Fibroblast of lung (primary cell): ENCODE measurements around the gene WIPF1. TPM values are rescaled to one million over a fixed set of nuclear protein-coding genes. Genes with fewer than 3 reads are reported as not detected.

Source experiments
- DNase-seq, 2 donors: peaks; one replicate each; pipeline versions ENCODE4 v3.0.0 to v3.0.0-alpha.2; 2010; ENCODE audit warnings: low read depth in 2 of 2
- H2AFZ ChIP-seq: 2 replicates; pipeline ENCODE4 v1.5.1; 2012; ENCODE audit warnings: low read length, control low read depth, inconsistent platforms
- H3K27ac ChIP-seq: 2 replicates; pipeline ENCODE4 v1.5.1; 2011; ENCODE audit warnings: low read length, control low read depth; ENCODE audit not compliant: insufficient read depth
- H3K27me3 ChIP-seq: 2 replicates; pipeline ENCODE4 v1.5.1; 2011; ENCODE audit warnings: mild to moderate bottlenecking, low read length; ENCODE audit not compliant: control insufficient read depth, insufficient read depth
- H3K36me3 ChIP-seq: 2 replicates; pipeline ENCODE4 v1.5.1; 2011; ENCODE audit warnings: low read length; ENCODE audit not compliant: control insufficient read depth, insufficient read depth
- H3K4me1 ChIP-seq: 2 replicates; pipeline ENCODE4 v1.5.1; 2011; ENCODE audit warnings: low read length; ENCODE audit not compliant: control insufficient read depth, insufficient read depth; ENCODE audit errors: extremely low read depth
- H3K4me2 ChIP-seq: 2 replicates; pipeline ENCODE4 v1.5.1; 2011; ENCODE audit warnings: low read length, control low read depth; ENCODE audit not compliant: insufficient read depth; ENCODE audit errors: extremely low read depth
- H3K4me3 ChIP-seq, 4 experiments: fragments of 200-600 bp in 1 of 4; sonication (generic) in 1 of 4; replicated peaks in 1 of 4; 2 replicates each; pipeline ENCODE4 v1.5.1; 2011 to 2016; ENCODE audit warnings: low read length in 4 of 4, low read depth in 3 of 4, mild to moderate bottlenecking in 3 of 4, control low read depth in 2 of 4, inconsistent platforms in 1 of 4, mixed read lengths in 1 of 4; ENCODE audit not compliant: insufficient read depth in 1 of 4; ENCODE audit errors: control extremely low read depth in 1 of 4
- H3K79me2 ChIP-seq: 2 replicates; pipeline ENCODE4 v1.5.1; 2012; ENCODE audit warnings: mild to moderate bottlenecking, low read length, inconsistent platforms; ENCODE audit not compliant: control insufficient read depth, insufficient read depth
- H3K9ac ChIP-seq: 2 replicates; pipeline ENCODE4 v1.5.1; 2011; ENCODE audit warnings: mild to moderate bottlenecking, low read length, control low read depth; ENCODE audit not compliant: insufficient read depth
- H3K9me3 ChIP-seq: 2 replicates; pipeline ENCODE4 v1.5.1; 2012; ENCODE audit warnings: low read depth, low read length; ENCODE audit not compliant: control insufficient read depth, insufficient read depth
- H4K20me1 ChIP-seq: 2 replicates; pipeline ENCODE4 v1.5.1; 2011; ENCODE audit warnings: low read length; ENCODE audit not compliant: control insufficient read depth, insufficient read depth; ENCODE audit errors: extremely low read depth
- CTCF ChIP-seq, 2 donors: IDR thresholded peaks in 1 of 2; conservative IDR thresholded peaks in 1 of 2; 1 replicate in 1 of 2; 2 replicates in 1 of 2; pipeline ENCODE4 v1.5.1; 2011 to 2012; ENCODE audit warnings: low read length in 2 of 2, control low read depth in 1 of 2, inconsistent platforms in 1 of 2, low read depth in 1 of 2, mild to moderate bottlenecking in 1 of 2
- EZH2 ChIP-seq: IDR thresholded peaks from 2 replicates; pipeline ENCODE4 v1.5.1; 2012; ENCODE audit warnings: low read length, control low read depth, mild to moderate bottlenecking; ENCODE audit errors: missing control alignments
- polyA plus RNA-seq, 2 donors: library from polyadenylated mRNA; depleted of rRNA in 1 of 2; stranded (reverse) in 1 of 2; unstranded in 1 of 2; fragments of >200 nt; gene quantifications; 2 replicates each; pipeline ENCODE4 v1.2.1, GENCODE V29; 2011 to 2012; ENCODE audit warnings: missing spikeins in 1 of 2
- total RNA-seq: library from RNA; depleted of rRNA; stranded (reverse); fragments of >200 nt; gene quantifications from 2 replicates; pipeline ENCODE4 v1.2.1, GENCODE V29; 2014

WIPF1 gene
- total and polyA plus RNA-seq, 2 donors (not counting 1 experiment from before 2014, with no cell fraction given) = 10.7 to 23.6 TPM

GRCh38 chr2:174635776-174636404, 38.3 kb upstream of the WIPF1 start:
- H4K20me1 ChIP-seq = no peaks in the 10 kb centered on the region
- no peaks in the 10 kb centered on the region for H3K9me3 ChIP-seq
- H3K9ac ChIP-seq = no peak overlapping the region
- H3K4me3 ChIP-seq = no peak overlapping the region
- no peaks in the 10 kb centered on the region for H3K36me3 ChIP-seq
- H2AFZ ChIP-seq = no peak overlapping the region
- no peak for TF ChIP-seq CTCF (conservative IDR thresholded peaks at IDR 0.05 in 1 of 2, IDR thresholded peaks at IDR 0.05 in 1 of 2; ENCODE audit: low read depth in 1 of 2, low read length in 2 of 2)
- no peak for TF ChIP-seq EZH2
- no peak overlapping the region for H3K4me2 ChIP-seq
- H3K79me2 ChIP-seq = no peaks in the 10 kb centered on the region
- no peaks in the 10 kb centered on the region for H3K27me3 ChIP-seq
- no peak overlapping the region for H3K27ac ChIP-seq
- peaks cover 2% of the 10 kb centered on the region for H3K4me1 ChIP-seq
- DNase-seq = peak; percentile 76 to 86

GRCh38 chr2:174635015-174635593, 37.5 kb upstream of the WIPF1 start:
- H3K27ac ChIP-seq = no peak overlapping the region
- H3K4me1 ChIP-seq = peaks cover 2% of the 10 kb centered on the region
- H3K27me3 ChIP-seq = no peaks in the 10 kb centered on the region
- TF ChIP-seq CTCF (conservative IDR thresholded peaks at IDR 0.05 in 1 of 2, IDR thresholded peaks at IDR 0.05 in 1 of 2; ENCODE audit: low read depth in 1 of 2, low read length in 2 of 2) (no peak), EZH2 (no peak)
- no peaks in the 10 kb centered on the region for H3K9me3 ChIP-seq
- no peak for DNase-seq
- H2AFZ ChIP-seq = no peak overlapping the region
- H3K4me3 ChIP-seq = no peak overlapping the region
- H3K9ac ChIP-seq = no peak overlapping the region
- no peaks in the 10 kb centered on the region for H3K36me3 ChIP-seq
- H3K4me2 ChIP-seq = no peak overlapping the region
- no peaks in the 10 kb centered on the region for H4K20me1 ChIP-seq
- no peaks in the 10 kb centered on the region for H3K79me2 ChIP-seq

- TF ChIP-seq CTCF (conservative IDR thresholded peaks at IDR 0.05 in 1 of 2, IDR thresholded peaks at IDR 0.05 in 1 of 2; ENCODE audit: low read depth in 1 of 2, low read length in 2 of 2) (no peak), EZH2 (no peak)
- peaks cover 2% of the 10 kb centered on the region for H3K4me1 ChIP-seq
- H3K4me2 ChIP-seq = no peak overlapping the region
- no peaks in the 10 kb centered on the region for H3K79me2 ChIP-seq
- H3K27me3 ChIP-seq = no peaks in the 10 kb centered on the region
- H3K27ac ChIP-seq = no peak overlapping the region
- DNase-seq = no peak
- no peak overlapping the region for H2AFZ ChIP-seq
- no peak overlapping the region for H3K4me3 ChIP-seq
- H3K9ac ChIP-seq = no peak overlapping the region
- H3K9me3 ChIP-seq = no peaks in the 10 kb centered on the region
- no peaks in the 10 kb centered on the region for H4K20me1 ChIP-seq
- no peaks in the 10 kb centered on the region for H3K36me3 ChIP-seq
Measured at GRCh38 chr2:174634130-174635014, 36.8 kb upstream of the WIPF1 start.
